ENCODE measurements around the gene TOM1L2. TPM values are rescaled to one million over a fixed set of nuclear protein-coding genes. Genes with fewer than 3 reads are reported as not detected.

The TOM1L2 gene
- total RNA-seq, 1 experiment from 2014 or later = 12.8 TPM

DNA sequence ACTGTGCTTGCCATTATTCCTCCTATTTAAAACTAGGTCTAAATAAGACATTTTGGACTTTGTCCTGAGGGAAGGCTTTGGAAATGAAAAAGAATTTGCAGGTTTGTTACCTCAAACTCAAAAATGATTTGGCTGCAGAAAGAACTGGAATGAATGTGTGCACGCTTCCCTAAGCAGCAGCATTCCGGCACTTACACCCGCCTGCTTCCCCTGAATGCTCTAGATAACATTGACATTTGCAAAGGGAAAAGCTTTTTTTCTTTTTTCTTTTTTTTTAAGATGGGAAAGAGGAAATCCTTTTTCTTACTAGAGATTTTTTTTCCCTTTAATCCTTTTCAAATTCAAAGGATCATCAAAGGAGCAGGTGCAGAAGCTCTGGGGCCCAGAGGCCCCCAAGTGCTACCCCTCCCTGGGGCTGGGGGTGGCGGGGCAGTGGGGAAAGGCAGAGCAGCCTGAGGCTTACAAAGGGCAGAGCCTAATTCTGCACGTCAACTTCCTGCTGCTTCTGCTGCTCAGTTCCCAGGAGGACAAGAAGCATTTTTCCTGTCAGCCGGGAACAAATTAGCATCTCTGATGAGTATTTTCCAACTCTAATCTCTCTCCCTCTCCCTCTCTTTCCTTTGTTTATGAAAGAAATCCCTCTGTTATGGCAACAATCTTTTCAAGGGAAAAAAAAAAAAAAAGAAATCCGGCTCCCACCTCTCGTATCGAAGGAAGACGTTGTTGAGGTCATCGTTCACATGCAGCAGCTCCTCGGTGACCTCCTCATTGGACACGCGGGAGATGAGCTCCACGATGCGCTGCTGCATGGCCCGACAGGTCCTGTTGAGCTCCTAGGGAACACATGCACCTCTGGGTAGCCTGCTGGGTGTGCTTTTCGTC is 103.3 kb downstream of the TOM1L2 start:
- Histone ChIP-seq H3K9me3 (no peaks in the 10 kb centered on the region), H3K4me3 (no peak overlapping the region), H3K36me3 (no peaks in the 10 kb centered on the region), H3K27me3 (no peaks in the 10 kb centered on the region)
- DNase-seq = no peak

DNA sequence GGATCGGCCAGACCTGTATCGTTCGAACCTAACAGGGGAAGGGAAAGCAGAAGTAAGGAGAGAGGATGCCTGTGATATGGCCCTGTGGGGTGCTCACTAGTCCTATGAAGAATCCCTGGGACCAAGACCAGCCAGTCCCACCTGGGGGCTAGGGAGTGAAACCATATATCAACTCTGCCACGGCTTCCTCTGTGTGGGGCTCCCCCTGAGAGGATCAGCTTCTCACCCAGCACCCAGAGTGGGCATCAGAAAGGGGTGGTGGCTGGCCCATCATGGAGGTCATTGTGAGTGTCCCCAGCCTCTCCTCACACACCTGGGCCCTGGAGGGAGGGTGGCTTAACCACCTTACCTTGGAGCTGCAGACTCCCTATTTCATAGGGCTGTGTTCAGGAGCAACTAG is 105.3 kb downstream of the TOM1L2 start:
- Histone ChIP-seq H3K27me3 (no peaks in the 10 kb centered on the region), H3K9me3 (no peaks in the 10 kb centered on the region), H3K4me3 (no peak overlapping the region), H3K36me3 (no peaks in the 10 kb centered on the region)
- DNase-seq = no peak

GRCh38 chr17:17866425-17866824 is 105.8 kb downstream of the TOM1L2 start:
- no peaks in the 10 kb centered on the region for H3K27me3 ChIP-seq
- H3K36me3 ChIP-seq = no peaks in the 10 kb centered on the region
- no peaks in the 10 kb centered on the region for H3K9me3 ChIP-seq
- no peak for DNase-seq
- no peak overlapping the region for H3K4me3 ChIP-seq

DNA sequence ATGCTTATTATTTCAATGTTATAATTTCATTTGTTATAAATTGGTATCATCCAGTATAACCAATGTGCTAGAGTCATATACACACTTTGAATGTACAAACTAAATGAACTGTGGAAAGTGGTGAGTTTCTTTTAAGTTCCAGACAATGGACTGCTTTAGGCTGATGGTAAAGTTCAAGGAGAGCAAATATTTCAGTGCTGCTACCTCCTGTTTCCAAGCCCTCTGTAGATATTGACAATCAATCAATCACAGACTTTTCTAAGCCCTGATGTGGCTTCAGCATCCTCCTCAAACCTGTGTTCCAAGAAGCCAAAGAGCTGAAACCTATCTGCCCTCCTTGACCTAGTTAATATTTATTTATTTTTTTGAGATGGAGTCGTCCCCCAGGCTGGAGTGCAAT is 107.2 kb downstream of the TOM1L2 start:
- H3K9me3 ChIP-seq = no peaks in the 10 kb centered on the region
- H3K36me3 ChIP-seq = no peaks in the 10 kb centered on the region
- no peaks in the 10 kb centered on the region for H3K27me3 ChIP-seq
- no peak overlapping the region for H3K4me3 ChIP-seq
- no peak for DNase-seq

GRCh38 chr17:17860766-17861107 is 111.5 kb downstream of the TOM1L2 start:
- no peak for DNase-seq
- no peak overlapping the region for H3K4me3 ChIP-seq
- no peaks in the 10 kb centered on the region for H3K36me3 ChIP-seq
- H3K27me3 ChIP-seq = no peaks in the 10 kb centered on the region
- no peaks in the 10 kb centered on the region for H3K9me3 ChIP-seq

DNA sequence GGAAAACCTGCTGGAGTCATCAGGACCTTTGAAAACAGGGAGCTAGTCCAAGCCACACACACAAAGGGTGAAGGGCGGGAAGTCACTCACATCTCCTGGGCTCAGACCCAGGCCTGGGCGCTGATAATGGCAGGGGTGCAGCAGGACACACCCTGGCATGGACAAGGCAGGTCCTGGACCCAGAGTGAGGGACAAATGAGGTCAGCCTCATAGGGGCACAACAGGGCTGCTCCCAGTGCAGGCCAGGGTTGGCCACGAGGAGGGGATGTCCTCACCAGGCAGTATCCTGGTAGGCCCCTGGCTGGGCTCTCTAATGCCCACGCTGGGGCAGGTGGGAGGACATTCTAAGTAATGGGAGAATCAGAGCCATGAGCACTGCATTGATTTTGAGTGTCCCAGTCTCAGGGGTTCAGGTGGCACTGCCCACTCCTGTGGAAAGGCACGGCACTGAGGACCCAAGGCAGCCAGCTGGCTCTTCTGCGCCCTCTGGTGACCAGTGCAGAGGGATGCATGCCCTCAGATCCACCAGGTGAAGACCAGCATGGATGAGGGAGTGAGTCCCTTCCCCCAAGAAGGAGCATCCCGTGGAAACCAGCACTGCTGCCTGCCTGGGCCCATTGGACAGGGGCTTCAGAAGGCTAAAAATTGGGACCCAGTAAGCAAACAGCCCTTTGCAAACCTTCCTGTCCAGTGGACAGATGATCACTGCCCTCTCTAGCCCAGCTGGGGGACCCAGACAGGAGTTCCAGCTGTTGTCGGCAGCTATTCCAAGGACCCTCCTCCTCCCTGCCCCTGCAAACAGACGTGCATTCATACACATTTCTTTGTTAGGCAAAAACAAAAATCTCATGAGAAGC is 112.1 kb downstream of the TOM1L2 start:
- no peaks in the 10 kb centered on the region for H3K36me3 ChIP-seq
- no peaks in the 10 kb centered on the region for H3K9me3 ChIP-seq
- H3K27me3 ChIP-seq = no peaks in the 10 kb centered on the region
- peak; percentile 12 for DNase-seq
- H3K4me3 ChIP-seq = no peak overlapping the region

- Histone ChIP-seq H3K36me3 (no peaks in the 10 kb centered on the region), H3K4me3 (no peak overlapping the region), H3K27me3 (no peaks in the 10 kb centered on the region), H3K9me3 (no peaks in the 10 kb centered on the region)
- DNase-seq = no peak
Observed at GRCh38 chr17:17857496-17857895, 114.7 kb downstream of the TOM1L2 start.

- H3K36me3 ChIP-seq = no peaks in the 10 kb centered on the region
- DNase-seq = no peak
- H3K4me3 ChIP-seq = no peak overlapping the region
- H3K9me3 ChIP-seq = no peaks in the 10 kb centered on the region
- no peaks in the 10 kb centered on the region for H3K27me3 ChIP-seq
Observed at GRCh38 chr17:17856386-17856785, 115.8 kb downstream of the TOM1L2 start.

- H3K4me3 ChIP-seq = no peak overlapping the region
- peak; percentile 54 for DNase-seq
- H3K27me3 ChIP-seq = no peaks in the 10 kb centered on the region
- H3K9me3 ChIP-seq = no peaks in the 10 kb centered on the region
- no peaks in the 10 kb centered on the region for H3K36me3 ChIP-seq
Observed at GRCh38 chr17:17855976-17856375, 116.2 kb downstream of the TOM1L2 start.

- no peaks in the 10 kb centered on the region for H3K9me3 ChIP-seq
- DNase-seq = no peak
Observed at GRCh38 chr17:17853811-17854447, 118.3 kb downstream of the TOM1L2 start.

DNA sequence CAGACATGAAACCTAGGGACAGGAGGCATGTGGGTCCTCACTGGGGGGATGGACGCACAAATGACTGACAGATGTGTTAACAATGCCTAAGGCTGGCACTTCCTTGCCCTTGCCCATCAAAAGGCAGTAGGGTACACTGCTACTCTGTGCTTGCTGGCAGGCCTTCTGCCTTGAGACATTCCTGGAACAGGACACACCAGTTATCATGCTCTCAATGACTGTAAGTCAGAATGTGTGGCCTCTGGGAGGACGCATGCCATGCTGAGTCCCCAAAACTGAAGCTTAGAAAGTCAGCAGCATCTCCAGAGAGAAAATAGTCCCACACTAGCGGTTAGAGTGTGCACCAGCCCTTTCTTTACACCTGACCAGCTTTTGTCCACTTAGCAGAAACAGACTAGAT is 119.3 kb downstream of the TOM1L2 start:
- Histone ChIP-seq H3K9me3 (no peaks in the 10 kb centered on the region), H3K27me3 (no peaks in the 10 kb centered on the region), H3K4me3 (no peak overlapping the region), H3K36me3 (no peaks in the 10 kb centered on the region)
- DNase-seq = no peak

More at GRCh38 chr17:17853811-17854447, 118.3 kb downstream of the TOM1L2 start:
- H3K27me3 ChIP-seq = no peaks in the 10 kb centered on the region
- H3K36me3 ChIP-seq = no peaks in the 10 kb centered on the region
- H3K4me3 ChIP-seq = no peak overlapping the region

- H3K36me3 ChIP-seq = no peaks in the 10 kb centered on the region
- no peak for DNase-seq
- H3K4me3 ChIP-seq = no peak overlapping the region
Observed at GRCh38 chr17:17851103-17852002, 120.8 kb downstream of the TOM1L2 start.

DNA sequence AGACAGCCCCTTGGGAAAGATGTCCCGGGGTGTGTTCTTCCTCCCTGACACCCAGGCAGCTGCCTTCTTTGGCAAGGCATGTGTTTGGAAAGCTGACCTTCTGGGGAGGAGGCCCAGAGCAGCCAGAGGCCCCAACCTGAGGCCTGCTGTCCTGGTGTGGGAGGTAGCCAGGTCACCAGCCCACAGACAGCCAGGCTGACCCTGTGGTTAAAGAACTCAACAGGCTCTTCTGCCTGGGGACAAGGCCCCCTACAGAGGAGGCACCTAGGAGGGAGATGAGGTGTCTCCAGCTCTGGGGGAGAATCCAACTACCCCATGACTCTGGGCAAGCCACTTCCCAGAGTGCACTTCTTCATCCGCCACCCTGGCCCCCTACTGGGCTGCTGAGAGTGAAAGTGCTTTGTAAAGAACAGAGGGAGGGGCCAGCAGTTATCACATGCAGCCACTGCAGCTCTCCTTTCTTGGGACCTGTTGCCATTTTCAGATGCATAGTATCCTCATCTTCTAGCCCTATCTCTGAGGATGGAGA is 122.3 kb downstream of the TOM1L2 start:
- H3K4me3 ChIP-seq = no peak overlapping the region
- no peaks in the 10 kb centered on the region for H3K36me3 ChIP-seq
- peak; percentile 60 for DNase-seq
- H3K27me3 ChIP-seq = no peaks in the 10 kb centered on the region
- H3K9me3 ChIP-seq = no peaks in the 10 kb centered on the region

More at GRCh38 chr17:17851103-17852002, 120.8 kb downstream of the TOM1L2 start:
- no peaks in the 10 kb centered on the region for H3K27me3 ChIP-seq
- H3K9me3 ChIP-seq = no peaks in the 10 kb centered on the region

DNA sequence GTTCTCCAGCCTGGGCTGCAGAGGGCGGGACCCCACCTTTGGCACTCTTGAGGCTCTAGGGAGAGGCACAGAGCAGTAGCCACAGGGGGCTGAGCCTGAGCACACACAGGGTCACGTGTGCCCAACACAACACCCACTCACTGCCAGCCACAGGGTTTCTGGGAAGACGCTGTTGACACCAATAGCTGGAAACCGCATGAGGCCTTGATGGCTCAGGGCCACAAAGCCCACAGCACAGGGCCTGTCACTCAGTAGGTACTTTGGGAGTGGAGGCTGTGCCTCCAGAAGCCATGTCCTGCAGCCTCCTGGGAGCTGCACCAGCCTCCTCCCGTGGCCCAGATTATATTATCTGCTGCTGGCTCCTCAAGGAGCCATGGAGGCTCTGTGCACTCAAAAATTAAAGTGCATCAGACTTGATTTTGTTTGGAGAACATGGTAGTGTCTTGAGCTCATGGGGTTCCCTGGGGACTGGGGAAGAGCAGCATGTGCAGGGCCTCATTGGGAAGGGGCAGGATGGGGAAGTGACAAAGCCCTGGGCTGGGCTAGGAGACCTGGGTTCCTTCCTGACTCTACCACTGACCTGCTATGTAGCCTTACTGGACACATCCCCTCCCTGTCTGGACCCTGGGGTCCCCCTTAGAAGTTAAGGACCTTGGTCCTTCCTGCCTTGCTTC is 122.9 kb downstream of the TOM1L2 start:
- Histone ChIP-seq H3K36me3 (no peaks in the 10 kb centered on the region), H3K9me3 (no peaks in the 10 kb centered on the region), H3K4me3 (no peak overlapping the region), H3K27me3 (no peaks in the 10 kb centered on the region)
- DNase-seq = peak; percentile 84

GRCh38 chr17:17848311-17849082 is 123.7 kb downstream of the TOM1L2 start:
- H3K27me3 ChIP-seq = no peaks in the 10 kb centered on the region
- no peak overlapping the region for H3K4me3 ChIP-seq
- DNase-seq = no peak
- H3K36me3 ChIP-seq = no peaks in the 10 kb centered on the region
- H3K9me3 ChIP-seq = no peaks in the 10 kb centered on the region
